Measurements from ENCODE around the gene NFKBIE.

Gene NFKBIE

DNA sequence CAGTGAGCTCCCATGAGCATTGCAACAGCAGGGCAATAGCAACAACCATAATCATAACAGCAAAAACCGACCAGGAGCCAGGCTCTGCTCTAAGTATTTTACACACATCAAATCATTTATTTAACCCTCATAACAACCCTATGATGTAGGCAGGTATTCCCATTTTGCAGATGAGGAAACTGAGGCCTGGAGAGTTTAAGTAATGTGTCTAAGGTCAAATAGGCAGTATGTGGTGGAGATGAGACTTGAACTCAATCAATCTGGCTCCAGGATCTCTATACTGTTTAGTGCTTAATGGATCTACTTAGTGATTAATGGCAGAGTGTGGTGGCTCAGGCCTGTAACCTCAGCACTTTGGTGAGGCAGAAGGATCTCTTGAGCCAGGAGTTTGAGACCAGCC, 8.3 kb upstream of the NFKBIE start:
- H3K4me3 ChIP-seq (replicated peaks in 1 of 2; ENCODE audit: low read depth in 2 of 2, low read length in 2 of 2) = no peak overlapping the region
- no peak for DNase-seq (ENCODE audit: low read depth in 2 of 2)

DNA sequence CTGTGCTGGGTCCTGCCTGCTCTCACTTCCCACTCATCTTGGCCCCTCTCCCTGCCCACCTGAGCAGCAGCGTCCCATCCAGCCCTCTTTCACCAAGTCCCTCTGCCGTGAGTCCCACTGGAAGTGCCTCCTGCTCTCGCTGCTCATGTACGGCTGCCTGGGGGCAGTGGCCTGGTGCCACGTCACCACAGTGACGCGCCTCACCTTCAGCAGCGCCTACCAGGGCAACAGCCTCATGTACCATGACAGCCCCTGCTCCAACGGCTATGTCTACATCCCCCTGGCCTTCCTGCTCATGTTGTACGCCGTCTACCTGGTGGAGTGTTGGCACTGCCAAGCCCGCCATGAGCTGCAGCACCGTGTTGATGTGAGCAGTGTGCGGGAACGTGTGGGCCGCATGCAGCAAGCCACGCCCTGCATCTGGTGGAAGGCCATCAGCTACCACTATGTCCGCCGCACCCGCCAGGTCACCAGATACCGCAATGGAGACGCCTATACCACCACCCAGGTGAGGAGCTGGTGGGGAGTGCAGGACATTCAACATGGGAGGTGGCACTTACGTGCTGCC, 7.7 kb upstream of the NFKBIE start:
- TF ChIP-seq, protein P1, sequence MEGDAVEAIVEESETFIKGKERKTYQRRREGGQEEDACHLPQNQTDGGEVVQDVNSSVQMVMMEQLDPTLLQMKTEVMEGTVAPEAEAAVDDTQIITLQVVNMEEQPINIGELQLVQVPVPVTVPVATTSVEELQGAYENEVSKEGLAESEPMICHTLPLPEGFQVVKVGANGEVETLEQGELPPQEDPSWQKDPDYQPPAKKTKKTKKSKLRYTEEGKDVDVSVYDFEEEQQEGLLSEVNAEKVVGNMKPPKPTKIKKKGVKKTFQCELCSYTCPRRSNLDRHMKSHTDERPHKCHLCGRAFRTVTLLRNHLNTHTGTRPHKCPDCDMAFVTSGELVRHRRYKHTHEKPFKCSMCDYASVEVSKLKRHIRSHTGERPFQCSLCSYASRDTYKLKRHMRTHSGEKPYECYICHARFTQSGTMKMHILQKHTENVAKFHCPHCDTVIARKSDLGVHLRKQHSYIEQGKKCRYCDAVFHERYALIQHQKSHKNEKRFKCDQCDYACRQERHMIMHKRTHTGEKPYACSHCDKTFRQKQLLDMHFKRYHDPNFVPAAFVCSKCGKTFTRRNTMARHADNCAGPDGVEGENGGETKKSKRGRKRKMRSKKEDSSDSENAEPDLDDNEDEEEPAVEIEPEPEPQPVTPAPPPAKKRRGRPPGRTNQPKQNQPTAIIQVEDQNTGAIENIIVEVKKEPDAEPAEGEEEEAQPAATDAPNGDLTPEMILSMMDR (IDR thresholded peaks at IDR 0.05; ENCODE audit: low read depth, low read length) = no peak
- no peak for DNase-seq (ENCODE audit: low read depth in 2 of 2)
- H3K4me3 ChIP-seq (replicated peaks in 1 of 2; ENCODE audit: low read depth in 2 of 2, low read length in 2 of 2) = no peak overlapping the region

More for the DNA sequence above, 8.3 kb upstream of the NFKBIE start:
- TF ChIP-seq, protein P1 (IDR thresholded peaks at IDR 0.05; ENCODE audit: low read depth, low read length) = no peak

DNA sequence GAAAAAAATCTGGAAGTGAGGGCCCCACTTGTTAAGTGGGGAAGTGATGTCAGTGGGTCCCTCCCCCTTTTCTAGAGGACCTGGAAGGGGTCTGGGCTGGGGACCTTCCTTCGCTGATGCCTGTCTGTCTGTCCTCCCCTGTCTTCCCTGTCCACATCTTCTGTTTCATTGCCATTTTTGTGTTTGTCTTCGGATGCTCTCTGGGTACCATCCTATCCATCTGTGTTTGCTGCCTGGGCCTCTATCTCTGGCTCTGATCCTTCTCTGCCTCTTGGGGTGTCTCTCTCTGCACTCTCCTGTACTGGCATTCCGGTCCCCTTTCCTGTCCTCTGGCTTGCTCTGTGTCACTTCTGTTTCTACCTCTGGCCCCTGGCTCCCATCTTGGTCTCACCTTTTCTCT, 7.2 kb upstream of the NFKBIE start:
- DNase-seq (ENCODE audit: low read depth in 2 of 2) = no peak
- no peak overlapping the region for H3K4me3 ChIP-seq (replicated peaks in 1 of 2; ENCODE audit: low read depth in 2 of 2, low read length in 2 of 2)
- TF ChIP-seq, protein P1 (IDR thresholded peaks at IDR 0.05; ENCODE audit: low read depth, low read length) = no peak

DNA sequence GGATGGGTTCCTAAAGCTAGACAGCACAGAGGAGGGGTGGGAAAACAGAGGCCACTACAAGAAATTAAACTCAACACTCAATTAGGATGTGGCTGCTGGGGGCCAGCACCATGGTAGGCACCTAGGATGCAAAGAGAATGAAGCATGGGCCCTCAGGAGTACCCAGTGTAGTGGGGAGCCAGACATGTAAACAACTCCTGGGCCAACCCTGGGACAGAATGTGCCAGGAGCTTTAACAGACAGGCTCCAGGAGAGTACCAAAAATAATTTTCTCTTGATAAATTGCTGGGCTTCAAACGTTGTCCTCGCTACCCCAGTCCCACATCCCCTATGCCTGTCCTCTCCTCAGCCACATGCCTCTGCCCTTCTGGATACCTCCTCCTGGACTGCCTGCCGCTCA, 6.6 kb upstream of the NFKBIE start:
- DNase-seq (ENCODE audit: low read depth in 2 of 2) = no peak
- TF ChIP-seq, protein P1 (IDR thresholded peaks at IDR 0.05; ENCODE audit: low read depth, low read length) = no peak
- no peak overlapping the region for H3K4me3 ChIP-seq (replicated peaks in 1 of 2; ENCODE audit: low read depth in 2 of 2, low read length in 2 of 2)

DNA sequence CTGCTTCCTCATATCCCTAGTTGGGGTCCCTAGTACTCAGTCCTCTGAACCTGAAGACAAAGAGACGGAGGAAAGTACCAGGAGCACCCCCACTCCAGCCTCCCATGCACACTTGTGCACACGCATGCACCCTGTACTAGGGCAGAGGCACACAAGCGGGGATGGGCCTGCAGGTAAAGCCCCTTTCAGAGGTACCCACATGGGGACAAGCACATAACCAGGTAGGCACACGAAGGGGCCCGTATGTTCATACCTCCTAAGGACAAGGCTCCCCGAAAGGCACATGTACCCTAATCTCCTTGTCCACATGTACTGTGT, 6.0 kb upstream of the NFKBIE start:
- TF ChIP-seq, protein P1 (IDR thresholded peaks at IDR 0.05; ENCODE audit: low read depth, low read length) = no peak
- no peak overlapping the region for H3K4me3 ChIP-seq (replicated peaks in 1 of 2; ENCODE audit: low read depth in 2 of 2, low read length in 2 of 2)
- DNase-seq (ENCODE audit: low read depth in 2 of 2) = no peak

DNA sequence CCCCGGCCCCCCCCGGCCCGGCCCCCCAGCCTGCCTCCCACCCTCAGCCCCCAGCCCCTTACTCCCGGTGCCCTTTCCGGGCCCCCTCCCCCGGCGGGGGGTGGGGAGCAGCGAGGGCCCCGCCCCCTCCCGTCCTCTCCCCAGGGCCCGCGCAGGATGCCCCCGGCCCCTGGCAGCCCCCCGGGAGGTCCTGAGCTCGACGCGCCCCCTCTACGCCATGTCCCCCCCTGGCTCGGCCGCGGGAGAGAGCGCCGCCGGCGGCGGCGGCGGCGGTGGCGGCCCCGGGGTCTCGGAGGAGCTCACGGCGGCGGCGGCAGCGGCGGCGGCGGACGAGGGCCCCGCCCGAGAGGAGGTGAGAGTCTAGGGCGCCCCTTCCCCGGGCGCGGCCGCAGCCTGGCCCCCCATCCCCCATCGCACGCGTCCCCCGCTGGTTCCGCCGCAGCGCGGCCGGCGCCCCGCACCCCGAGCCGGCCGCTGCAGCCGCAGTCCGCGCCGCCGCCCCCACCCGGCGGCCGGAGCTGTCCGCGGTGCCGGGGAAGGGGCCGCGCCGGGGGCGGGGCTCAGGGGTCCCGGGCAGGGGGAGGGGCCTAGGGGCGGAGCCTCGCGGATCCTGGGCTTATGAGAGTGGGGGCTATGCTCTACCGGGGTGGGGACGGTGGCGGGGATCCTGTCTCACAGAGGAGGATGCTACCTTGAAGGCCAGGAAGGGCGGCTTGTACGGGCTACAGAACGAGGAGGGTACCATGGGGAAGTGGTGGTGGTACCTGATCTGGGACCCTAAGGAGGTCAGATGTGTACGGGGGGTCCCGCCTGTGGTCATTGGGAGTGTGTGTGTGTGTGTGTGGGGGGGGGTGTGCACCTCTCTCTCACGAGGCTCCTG, 5.4 kb upstream of the NFKBIE start:
- TF ChIP-seq, protein P1 (IDR thresholded peaks at IDR 0.05; ENCODE audit: low read depth, low read length) = no peak
- no peak for DNase-seq (ENCODE audit: low read depth in 2 of 2)
- H3K4me3 ChIP-seq (replicated peaks in 1 of 2; ENCODE audit: low read depth in 2 of 2, low read length in 2 of 2) = no peak overlapping the region

Data from cardiac fibroblast (primary cell).